GM18508 (cell line): Measurements from ENCODE around the gene GNB5.
"Not testable (repeated sequence)": the region's sequence is repeated elsewhere in the genome, so short reads cannot be mapped to it uniquely, and the experiment has no call there.

Experiments
- ATAC-seq: cut with Tn5 transposase; IDR thresholded peaks from one replicate; pipeline ENCODE4 v1.9.1; 2021; ENCODE audit warnings: moderate number of reproducible peaks; ENCODE audit not compliant: insufficient read depth, unreplicated experiment

GNB5 gene

GRCh38 chr15:52098323-52098722 is 92.9 kb downstream of the GNB5 start:
- ATAC-seq = no peak

GRCh38 chr15:52097180-52097579 is 94.0 kb downstream of the GNB5 start:
- ATAC-seq = no peak

GRCh38 chr15:52096536-52096935 is 94.7 kb downstream of the GNB5 start:
- not testable (repeated sequence) for ATAC-seq

- ATAC-seq = no peak
Observed at GRCh38 chr15:52095597-52096262, 95.5 kb downstream of the GNB5 start.

GRCh38 chr15:52094811-52095584 is 96.2 kb downstream of the GNB5 start:
- no peak for ATAC-seq

GRCh38 chr15:52093539-52094510 is 97.4 kb downstream of the GNB5 start:
- no peak for ATAC-seq

- ATAC-seq = no peak
Observed at GRCh38 chr15:52093167-52093538, 98.0 kb downstream of the GNB5 start.

- ATAC-seq = no peak
Observed at GRCh38 chr15:52090193-52090592, 101.0 kb downstream of the GNB5 start.

GRCh38 chr15:52086011-52086786 is 105.0 kb downstream of the GNB5 start:
- no peak for ATAC-seq

GRCh38 chr15:52085299-52085698 is 105.9 kb downstream of the GNB5 start:
- no peak for ATAC-seq

- no peak for ATAC-seq
Observed at GRCh38 chr15:52083603-52084002, 107.6 kb downstream of the GNB5 start.

- ATAC-seq = not testable (repeated sequence)
Observed at GRCh38 chr15:52083037-52083359, 108.2 kb downstream of the GNB5 start.

GRCh38 chr15:52082197-52083036 is 108.8 kb downstream of the GNB5 start:
- peak; percentile 63 for ATAC-seq

GRCh38 chr15:52080706-52081392 is 110.3 kb downstream of the GNB5 start:
- no peak for ATAC-seq

GRCh38 chr15:52080031-52080430 is 111.2 kb downstream of the GNB5 start:
- ATAC-seq = no peak

GRCh38 chr15:52078876-52079700 is 112.1 kb downstream of the GNB5 start:
- ATAC-seq = no peak

- ATAC-seq = no peak
Observed at GRCh38 chr15:52078197-52078875, 112.9 kb downstream of the GNB5 start.
